WTC11 (cell line): ENCODE results near the gene ZNF18. TPM values are rescaled to one million over a fixed set of nuclear protein-coding genes. Genes with fewer than 3 reads are reported as not detected.

Experiments
- ATAC-seq: fragments of 200-7000 bp; cut with Tn5 transposase; 2 replicates; pipeline ENCODE4 v1.10.0; 2021; ENCODE audit warnings: mild to moderate bottlenecking, moderate library complexity
- Bru-seq: library from RNA; stranded (reverse); fragments of 400-500 nt; gene quantifications from one replicate; lab custom pipeline; 2021; lab: Mats Ljungman, UMichigan
- CTCF ChIA-PET: fragments of 300-600 bp; sonication (Branson Sonifier 250); formaldehyde crosslinking; loops from one replicate; lab custom pipeline; 2021; ENCODE audit warnings: antibody characterized with exemption; lab: Charles Lee
- POLR2A ChIA-PET: fragments of 350-600 bp; sonication (Branson Sonifier 250); formaldehyde crosslinking; loops from one replicate; lab custom pipeline; 2021; ENCODE audit warnings: antibody characterized with exemption; lab: Charles Lee
- DNase-seq: peaks from one replicate; pipeline ENCODE4 v3.0.0; 2021; ENCODE audit warnings: low spot score
- H3K27ac Mint-ChIP-seq: 2 replicates; pipeline ENCODE4 v1.8.0; 2021; ENCODE audit warnings: mixed read lengths
- H3K27me3 Mint-ChIP-seq: 2 replicates; pipeline ENCODE4 v1.8.0; 2021; ENCODE audit warnings: low read depth, mild to moderate bottlenecking, moderate library complexity, mixed read lengths
- H3K36me3 Mint-ChIP-seq: 2 replicates; pipeline ENCODE4 v1.8.0; 2021; ENCODE audit warnings: mixed read lengths
- H3K4me1 Mint-ChIP-seq: 2 replicates; pipeline ENCODE4 v1.8.0; 2022; ENCODE audit warnings: mixed read lengths
- H3K4me3 Mint-ChIP-seq: 2 replicates; pipeline ENCODE4 v1.8.0; 2021; ENCODE audit warnings: mild to moderate bottlenecking, moderate library complexity, mixed read lengths
- H3K9me3 Mint-ChIP-seq: 2 replicates; pipeline ENCODE4 v1.8.0; 2021; ENCODE audit warnings: mixed read lengths
- AFF4 ChIP-seq: sonication (generic); formaldehyde crosslinking; IDR thresholded peaks from 2 replicates; pipeline ENCODE4 v1.8.1; 2023; ENCODE audit warnings: mild to moderate bottlenecking, missing genetic modification reagents, borderline replicate concordance
- ESRRA ChIP-seq: sonication (generic); formaldehyde crosslinking; IDR thresholded peaks from 2 replicates; pipeline ENCODE4 v1.8.1; 2022; ENCODE audit warnings: mild to moderate bottlenecking, missing genetic modification reagents, borderline replicate concordance
- FOXK1 ChIP-seq: sonication (generic); formaldehyde crosslinking; IDR thresholded peaks from 2 replicates; pipeline ENCODE4 v1.8.0; 2022; ENCODE audit warnings: mild to moderate bottlenecking, moderate library complexity, missing genetic modification reagents
- HMGXB4 ChIP-seq: sonication (generic); formaldehyde crosslinking; IDR thresholded peaks from 2 replicates; pipeline ENCODE4 v1.8.1; 2023; ENCODE audit warnings: mild to moderate bottlenecking, moderate library complexity, missing genetic modification reagents
- IRF1 ChIP-seq: sonication (generic); formaldehyde crosslinking; IDR thresholded peaks from 2 replicates; pipeline ENCODE4 v1.8.0; 2023; ENCODE audit warnings: missing genetic modification reagents
- JUN ChIP-seq: sonication (generic); formaldehyde crosslinking; IDR thresholded peaks from 2 replicates; pipeline ENCODE4 v1.8.0; 2023; ENCODE audit warnings: mild to moderate bottlenecking, missing genetic modification reagents
- KAT7 ChIP-seq: sonication (generic); formaldehyde crosslinking; IDR thresholded peaks from 2 replicates; pipeline ENCODE4 v1.8.1; 2023; ENCODE audit warnings: missing genetic modification reagents, mild to moderate bottlenecking, borderline replicate concordance
- NFE2L1 ChIP-seq: sonication (generic); formaldehyde crosslinking; IDR thresholded peaks from 2 replicates; pipeline ENCODE4 v1.8.1; 2023; ENCODE audit warnings: missing genetic modification reagents
- PREB ChIP-seq: sonication (generic); formaldehyde crosslinking; IDR thresholded peaks from 2 replicates; pipeline ENCODE4 v1.8.1; 2022; ENCODE audit warnings: mild to moderate bottlenecking, missing genetic modification reagents, moderate library complexity, borderline replicate concordance
- RELA ChIP-seq: sonication (generic); formaldehyde crosslinking; IDR thresholded peaks from 2 replicates; pipeline ENCODE4 v1.8.1; 2022; ENCODE audit warnings: missing genetic modification reagents, mild to moderate bottlenecking, borderline replicate concordance
- RORB ChIP-seq: fragments of 250-450 bp; sonication (Bioruptor Pico); IDR thresholded peaks from 2 replicates; pipeline ENCODE4 v1.9.0; 2021; ENCODE audit warnings: mild to moderate bottlenecking
- TEAD1 ChIP-seq: sonication (generic); formaldehyde crosslinking; IDR thresholded peaks from 2 replicates; pipeline ENCODE4 v1.8.0; 2022; ENCODE audit warnings: mild to moderate bottlenecking, missing genetic modification reagents
- ZNF121 ChIP-seq: sonication (generic); formaldehyde crosslinking; IDR thresholded peaks from 2 replicates; pipeline ENCODE4 v1.8.0; 2023; ENCODE audit warnings: missing genetic modification reagents
- ZNF263 ChIP-seq: sonication (generic); formaldehyde crosslinking; IDR thresholded peaks from 2 replicates; pipeline ENCODE4 v1.8.1; 2022; ENCODE audit warnings: low read depth, mild to moderate bottlenecking, moderate library complexity, missing genetic modification reagents
- long read RNA-seq, 3 experiments: library from RNA in 1 of 3; library from capped mRNA in 1 of 3; library from polyadenylated mRNA in 1 of 3; unstranded in 2 of 3; stranded (forward) in 1 of 3; transcript quantifications; one replicate each; pipeline ENCODE4 v2.0.0, GENCODE V29; 2021
- total RNA-seq: library from RNA; stranded (reverse); gene quantifications from 3 replicates; pipeline ENCODE4 v1.2.3, GENCODE V29; 2021
- TF ChIP-seq, protein P1 (sequence below): sonication (generic); formaldehyde crosslinking; IDR thresholded peaks from 2 replicates; pipeline ENCODE4 v1.8.0; 2022; ENCODE audit warnings: mild to moderate bottlenecking, missing genetic modification reagents
- TF ChIP-seq, protein P2 (sequence below): sonication (generic); formaldehyde crosslinking; IDR thresholded peaks from 2 replicates; pipeline ENCODE4 v1.8.1; 2023; ENCODE audit warnings: mild to moderate bottlenecking, missing genetic modification reagents
- TF ChIP-seq, protein P3 (sequence below): sonication (generic); formaldehyde crosslinking; IDR thresholded peaks from 2 replicates; pipeline ENCODE4 v1.8.0; 2022; ENCODE audit warnings: mild to moderate bottlenecking, missing genetic modification reagents
- TF ChIP-seq, protein P4 (sequence below): sonication (generic); formaldehyde crosslinking; IDR thresholded peaks from 2 replicates; pipeline ENCODE4 v1.8.0; 2022; ENCODE audit warnings: mild to moderate bottlenecking, missing genetic modification reagents

ZNF18 gene, protein sequence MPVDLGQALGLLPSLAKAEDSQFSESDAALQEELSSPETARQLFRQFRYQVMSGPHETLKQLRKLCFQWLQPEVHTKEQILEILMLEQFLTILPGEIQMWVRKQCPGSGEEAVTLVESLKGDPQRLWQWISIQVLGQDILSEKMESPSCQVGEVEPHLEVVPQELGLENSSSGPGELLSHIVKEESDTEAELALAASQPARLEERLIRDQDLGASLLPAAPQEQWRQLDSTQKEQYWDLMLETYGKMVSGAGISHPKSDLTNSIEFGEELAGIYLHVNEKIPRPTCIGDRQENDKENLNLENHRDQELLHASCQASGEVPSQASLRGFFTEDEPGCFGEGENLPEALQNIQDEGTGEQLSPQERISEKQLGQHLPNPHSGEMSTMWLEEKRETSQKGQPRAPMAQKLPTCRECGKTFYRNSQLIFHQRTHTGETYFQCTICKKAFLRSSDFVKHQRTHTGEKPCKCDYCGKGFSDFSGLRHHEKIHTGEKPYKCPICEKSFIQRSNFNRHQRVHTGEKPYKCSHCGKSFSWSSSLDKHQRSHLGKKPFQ
- total RNA-seq (10.5 to 13.3 TPM (median 10.8 TPM) in 3 replicates), Bru-seq, nascent RNA (percentile 77 among the genes with signal in this experiment)
- long read RNA-seq, experiment 1, transcript ZNF18-204 (7 exons, 2,330 nt) = major isoform, 7 of 37 reads
- long read RNA-seq, experiment 1, partial matches to known transcripts = 6 of 37 reads
- long read RNA-seq, experiment 1, other reads (novel, unspliced or antisense) = 17 of 37 reads
- long read RNA-seq, experiment 2, partial matches to known transcripts = 3 of 16 reads
- long read RNA-seq, experiment 2, other reads (novel, unspliced or antisense) = 11 of 16 reads
- long read RNA-seq, experiment 3, partial matches to known transcripts = 3 of 9 reads
- long read RNA-seq, experiment 3, other reads (novel, unspliced or antisense) = 3 of 9 reads

DNA sequence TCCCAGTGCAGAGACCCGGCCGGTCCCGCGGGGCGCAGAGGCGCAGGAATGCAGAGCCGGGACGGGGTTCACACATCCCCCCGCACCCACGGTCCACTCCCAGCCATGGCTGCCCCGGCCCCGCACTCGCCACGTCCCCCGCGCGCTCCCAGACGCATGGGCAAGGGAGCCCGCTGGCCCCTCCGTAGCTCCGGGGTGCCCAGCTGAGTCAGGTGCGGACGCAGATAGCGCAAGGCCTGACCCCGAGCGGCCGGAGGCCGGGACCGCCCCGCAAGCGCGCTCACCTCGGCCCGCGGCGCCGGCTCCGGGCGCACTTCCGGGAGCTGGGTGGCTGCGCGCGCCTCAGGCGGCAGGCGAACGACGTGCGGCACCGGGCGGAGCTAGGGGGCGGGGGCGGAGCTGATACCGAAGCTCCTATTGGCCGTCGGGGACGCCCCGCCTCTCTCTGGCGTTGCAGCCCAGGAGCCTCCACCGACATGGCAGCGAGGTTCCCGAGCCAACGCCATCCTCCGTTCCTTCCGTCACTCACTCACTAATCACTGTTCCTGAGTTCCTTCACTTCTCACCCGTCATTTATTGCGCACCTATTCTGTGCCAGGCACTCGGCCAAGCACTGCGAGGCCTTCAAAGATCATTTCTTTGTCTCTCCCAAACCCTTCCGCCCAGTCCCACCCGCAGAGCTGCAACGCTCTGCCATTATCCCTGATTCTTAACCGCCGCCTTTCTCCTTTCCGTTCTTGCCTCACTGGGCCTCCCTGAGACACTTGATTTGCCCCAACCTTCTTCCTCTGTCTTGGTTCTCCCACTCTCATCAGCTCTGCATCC lies at the start of gene ZNF18:
Gene ZNF18, minus strand, starts transcription at position 329 of the 825 bp plus-strand sequence. CDS start 4,646 bp downstream, outside the sequence.
- Mint-ChIP-seq H3K36me3 (peaks cover 11% of the 10 kb centered on the region), H3K27me3 (no peaks in the 10 kb centered on the region), H3K27ac (peak within 1 kb of the TSS; percentile 100), H3K4me1 (peaks cover 20% of the 10 kb centered on the region), H3K9me3 (peaks cover 9% of the 10 kb centered on the region; the same call in 1 of the 2 replicates), H3K4me3 (peak within 1 kb of the TSS; percentile 96)
- ChIA-PET POLR2A (interaction anchor here (0.6 to 2.7 kb wide), 11 partner anchors 10 to 1021 kb away, joined by 3 to 43 read pairs (median 4); partner anchors contain the start of gene MAP2K4), CTCF (interaction anchor here (0.6 to 2.0 kb wide), 17 partner anchors 9 to 1351 kb away, joined by 3 to 15 read pairs (median 3); partner anchors contain the start of gene MAP2K4)
- DNase-seq (peak; percentile 96), ATAC-seq (peak; percentile 97)
- TF ChIP-seq RELA (CRISPR knock-in tag) (peak; percentile 90; the same call in 1 of the 2 replicates), RORB (no peak), ZNF121 (no peak), NFE2L1 (peak; percentile 91), PREB (no peak), JUN (CRISPR knock-in tag) (no peak), ESRRA (peak; percentile 84; the same call in 1 of the 2 replicates), AFF4 (CRISPR knock-in tag) (no peak), KAT7 (CRISPR knock-in tag) (peak; percentile 96), IRF1 (no peak), TEAD1 (peak; percentile 50; the same call in 1 of the 2 replicates), ZNF263 (CRISPR knock-in tag) (no peak), FOXK1 (CRISPR knock-in tag) (peak; percentile 33; the same call in 1 of the 2 replicates), HMGXB4 (CRISPR knock-in tag) (0 out of 2 replicates have a peak, but pooled peaks have one; percentile 84)
- TF ChIP-seq, protein P1, sequence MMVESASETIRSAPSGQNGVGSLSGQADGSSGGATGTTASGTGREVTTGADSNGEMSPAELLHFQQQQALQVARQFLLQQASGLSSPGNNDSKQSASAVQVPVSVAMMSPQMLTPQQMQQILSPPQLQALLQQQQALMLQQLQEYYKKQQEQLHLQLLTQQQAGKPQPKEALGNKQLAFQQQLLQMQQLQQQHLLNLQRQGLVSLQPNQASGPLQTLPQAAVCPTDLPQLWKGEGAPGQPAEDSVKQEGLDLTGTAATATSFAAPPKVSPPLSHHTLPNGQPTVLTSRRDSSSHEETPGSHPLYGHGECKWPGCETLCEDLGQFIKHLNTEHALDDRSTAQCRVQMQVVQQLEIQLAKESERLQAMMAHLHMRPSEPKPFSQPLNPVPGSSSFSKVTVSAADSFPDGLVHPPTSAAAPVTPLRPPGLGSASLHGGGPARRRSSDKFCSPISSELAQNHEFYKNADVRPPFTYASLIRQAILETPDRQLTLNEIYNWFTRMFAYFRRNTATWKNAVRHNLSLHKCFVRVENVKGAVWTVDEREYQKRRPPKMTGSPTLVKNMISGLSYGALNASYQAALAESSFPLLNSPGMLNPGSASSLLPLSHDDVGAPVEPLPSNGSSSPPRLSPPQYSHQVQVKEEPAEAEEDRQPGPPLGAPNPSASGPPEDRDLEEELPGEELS (CRISPR knock-in tag) = peak; percentile 54; the same call in 1 of the 2 replicates
- TF ChIP-seq, protein P2, sequence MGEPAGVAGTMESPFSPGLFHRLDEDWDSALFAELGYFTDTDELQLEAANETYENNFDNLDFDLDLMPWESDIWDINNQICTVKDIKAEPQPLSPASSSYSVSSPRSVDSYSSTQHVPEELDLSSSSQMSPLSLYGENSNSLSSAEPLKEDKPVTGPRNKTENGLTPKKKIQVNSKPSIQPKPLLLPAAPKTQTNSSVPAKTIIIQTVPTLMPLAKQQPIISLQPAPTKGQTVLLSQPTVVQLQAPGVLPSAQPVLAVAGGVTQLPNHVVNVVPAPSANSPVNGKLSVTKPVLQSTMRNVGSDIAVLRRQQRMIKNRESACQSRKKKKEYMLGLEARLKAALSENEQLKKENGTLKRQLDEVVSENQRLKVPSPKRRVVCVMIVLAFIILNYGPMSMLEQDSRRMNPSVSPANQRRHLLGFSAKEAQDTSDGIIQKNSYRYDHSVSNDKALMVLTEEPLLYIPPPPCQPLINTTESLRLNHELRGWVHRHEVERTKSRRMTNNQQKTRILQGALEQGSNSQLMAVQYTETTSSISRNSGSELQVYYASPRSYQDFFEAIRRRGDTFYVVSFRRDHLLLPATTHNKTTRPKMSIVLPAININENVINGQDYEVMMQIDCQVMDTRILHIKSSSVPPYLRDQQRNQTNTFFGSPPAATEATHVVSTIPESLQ (CRISPR knock-in tag) = no peak
- TF ChIP-seq, protein P3, sequence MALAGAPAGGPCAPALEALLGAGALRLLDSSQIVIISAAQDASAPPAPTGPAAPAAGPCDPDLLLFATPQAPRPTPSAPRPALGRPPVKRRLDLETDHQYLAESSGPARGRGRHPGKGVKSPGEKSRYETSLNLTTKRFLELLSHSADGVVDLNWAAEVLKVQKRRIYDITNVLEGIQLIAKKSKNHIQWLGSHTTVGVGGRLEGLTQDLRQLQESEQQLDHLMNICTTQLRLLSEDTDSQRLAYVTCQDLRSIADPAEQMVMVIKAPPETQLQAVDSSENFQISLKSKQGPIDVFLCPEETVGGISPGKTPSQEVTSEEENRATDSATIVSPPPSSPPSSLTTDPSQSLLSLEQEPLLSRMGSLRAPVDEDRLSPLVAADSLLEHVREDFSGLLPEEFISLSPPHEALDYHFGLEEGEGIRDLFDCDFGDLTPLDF = 0 out of 2 replicates have a peak, but pooled peaks have one; percentile 9
- TF ChIP-seq, protein P4, sequence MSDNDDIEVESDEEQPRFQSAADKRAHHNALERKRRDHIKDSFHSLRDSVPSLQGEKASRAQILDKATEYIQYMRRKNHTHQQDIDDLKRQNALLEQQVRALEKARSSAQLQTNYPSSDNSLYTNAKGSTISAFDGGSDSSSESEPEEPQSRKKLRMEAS (CRISPR knock-in tag) = peak; percentile 62; the same call in 1 of the 2 replicates
